ENCODE data around the gene SPACA4. TPM values are rescaled to one million over a fixed set of nuclear protein-coding genes. Genes with fewer than 3 reads are reported as not detected.

The SPACA4 gene
- total and polyA plus RNA-seq, 10 of the 15 experiments (the other 5 are each of a cell fraction or from before 2014, with no cell fraction given) = not detected

GRCh38 chr19:48571378-48572162 lies 35.0 kb upstream of the SPACA4 start:
- no peak for DNase-seq (ENCODE audit: low read depth, low spot score)
- Histone ChIP-seq H3K4me3 (no peak overlapping the region), H3K9ac (ENCODE audit: control insufficient read depth, insufficient read depth, low read length) (no peak overlapping the region), H2AFZ (ENCODE audit: control insufficient read depth, low read depth, low read length) (no peak overlapping the region), H3K27me3 (replicated peaks in 1 of 2; ENCODE audit: control insufficient read depth in 2 of 2, insufficient read depth in 2 of 2, low read length in 1 of 2) (peaks cover 0 to 3% of the 10 kb centered on the region in 2 experiments; a peak in 2 of 4 replicates), H4K20me1 (ENCODE audit: control insufficient read depth, insufficient read depth) (no peaks in the 10 kb centered on the region), H3K9me3 (replicated peaks; ENCODE audit: control insufficient read depth, insufficient read depth, low read length) (no peaks in the 10 kb centered on the region), H3K4me2 (ENCODE audit: control insufficient read depth, insufficient read depth) (no peak overlapping the region), H3K27ac (ENCODE audit: control insufficient read depth, insufficient read depth) (no peak overlapping the region), H3K79me2 (ENCODE audit: control insufficient read depth, insufficient read depth, low read length) (no peaks in the 10 kb centered on the region), H3K4me1 (ENCODE audit: control insufficient read depth, insufficient read depth, low read length) (no peaks in the 10 kb centered on the region), H3K36me3 (ENCODE audit: control insufficient read depth in 2 of 2, insufficient read depth in 2 of 2, low read length in 1 of 2) (no peaks in the 10 kb centered on the region)
- POLR2A ChIA-PET = interaction anchor here (0.6 kb wide), 1 partner anchor 214 kb away, joined by 3 read pairs; no protein-coding TSS in a partner anchor
- SMC1A ChIA-PET (ENCODE audit: uncharacterized antibody, unreplicated experiment) = interaction anchor here (0.7 kb wide), 1 partner anchor 553 kb away, joined by 3 read pairs; no protein-coding TSS in a partner anchor
- FAIRE-seq = no peak
- CTCF ChIA-PET = interaction anchor here (1.3 kb wide), 1 partner anchor 13 kb away, joined by 3 read pairs; no protein-coding TSS in a partner anchor
- TF ChIP-seq SUPT20H (IDR thresholded peaks at IDR 0.05; ENCODE audit: borderline replicate concordance, control insufficient read depth, low read depth, low read length) (no peak), YBX1 (IDR thresholded peaks at IDR 0.05) (no peak), CTCF (IDR thresholded peaks at IDR 0.05 in 2 of 3, conservative IDR thresholded peaks at IDR 0.05 in 1 of 3; ENCODE audit: control insufficient read depth in 2 of 3, extremely low read depth in 1 of 3, insufficient read depth in 1 of 3, low read depth in 3 of 3, low read length in 3 of 3) (no peak), ATF2 (IDR thresholded peaks at IDR 0.05; ENCODE audit: low read length) (no peak), PAX8 (IDR thresholded peaks at IDR 0.05) (no peak), POLR2AphosphoS5 (IDR thresholded peaks at IDR 0.05; ENCODE audit: low read length) (no peak), REST (IDR thresholded peaks at IDR 0.05; ENCODE audit: low read depth, low read length) (no peak)
- TF ChIP-seq, protein P1, sequence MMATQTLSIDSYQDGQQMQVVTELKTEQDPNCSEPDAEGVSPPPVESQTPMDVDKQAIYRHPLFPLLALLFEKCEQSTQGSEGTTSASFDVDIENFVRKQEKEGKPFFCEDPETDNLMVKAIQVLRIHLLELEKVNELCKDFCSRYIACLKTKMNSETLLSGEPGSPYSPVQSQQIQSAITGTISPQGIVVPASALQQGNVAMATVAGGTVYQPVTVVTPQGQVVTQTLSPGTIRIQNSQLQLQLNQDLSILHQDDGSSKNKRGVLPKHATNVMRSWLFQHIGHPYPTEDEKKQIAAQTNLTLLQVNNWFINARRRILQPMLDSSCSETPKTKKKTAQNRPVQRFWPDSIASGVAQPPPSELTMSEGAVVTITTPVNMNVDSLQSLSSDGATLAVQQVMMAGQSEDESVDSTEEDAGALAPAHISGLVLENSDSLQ (IDR thresholded peaks at IDR 0.05) = 0 out of 2 replicates have a peak, but pooled peaks have one; percentile 14
- intact Hi-C loops (cut with micrococcal nuclease; ENCODE audit: unreplicated experiment) = no loop called here
- WGBS (ENCODE audit: insufficient coverage, insufficient replicate concordance, low lambda C conversion rate, missing lambda C conversion rate) = 33% methylated on average over 5 of the region's 5 CpGs
- no TSS peak for BruUV-seq (replicated peaks)
- RAD21 ChIA-PET (ENCODE audit: unreplicated experiment) = no interaction called here
- in situ Hi-C loops (cut with MboI) = loop anchor here (25.0 kb wide), 1 partner anchor 709 kb away; the partner anchor contains the start of gene TPRX2
- no peak for ATAC-seq

Measured in GM12878 (cell line).